AG09319 (cell line): Measurements from ENCODE around the gene IRF2BP1.

Experiments used
- DNase-seq: peaks from one replicate; pipeline ENCODE4 v3.0.0-alpha.2; 2010; ENCODE audit warnings: low read depth; ENCODE audit errors: extremely low read depth
- CTCF ChIP-seq: IDR thresholded peaks from 2 replicates; pipeline ENCODE4 v1.5.1; 2011; ENCODE audit warnings: low read depth, mild to moderate bottlenecking, inconsistent platforms, low read length, moderate library complexity

Gene IRF2BP1, protein sequence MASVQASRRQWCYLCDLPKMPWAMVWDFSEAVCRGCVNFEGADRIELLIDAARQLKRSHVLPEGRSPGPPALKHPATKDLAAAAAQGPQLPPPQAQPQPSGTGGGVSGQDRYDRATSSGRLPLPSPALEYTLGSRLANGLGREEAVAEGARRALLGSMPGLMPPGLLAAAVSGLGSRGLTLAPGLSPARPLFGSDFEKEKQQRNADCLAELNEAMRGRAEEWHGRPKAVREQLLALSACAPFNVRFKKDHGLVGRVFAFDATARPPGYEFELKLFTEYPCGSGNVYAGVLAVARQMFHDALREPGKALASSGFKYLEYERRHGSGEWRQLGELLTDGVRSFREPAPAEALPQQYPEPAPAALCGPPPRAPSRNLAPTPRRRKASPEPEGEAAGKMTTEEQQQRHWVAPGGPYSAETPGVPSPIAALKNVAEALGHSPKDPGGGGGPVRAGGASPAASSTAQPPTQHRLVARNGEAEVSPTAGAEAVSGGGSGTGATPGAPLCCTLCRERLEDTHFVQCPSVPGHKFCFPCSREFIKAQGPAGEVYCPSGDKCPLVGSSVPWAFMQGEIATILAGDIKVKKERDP

DNA sequence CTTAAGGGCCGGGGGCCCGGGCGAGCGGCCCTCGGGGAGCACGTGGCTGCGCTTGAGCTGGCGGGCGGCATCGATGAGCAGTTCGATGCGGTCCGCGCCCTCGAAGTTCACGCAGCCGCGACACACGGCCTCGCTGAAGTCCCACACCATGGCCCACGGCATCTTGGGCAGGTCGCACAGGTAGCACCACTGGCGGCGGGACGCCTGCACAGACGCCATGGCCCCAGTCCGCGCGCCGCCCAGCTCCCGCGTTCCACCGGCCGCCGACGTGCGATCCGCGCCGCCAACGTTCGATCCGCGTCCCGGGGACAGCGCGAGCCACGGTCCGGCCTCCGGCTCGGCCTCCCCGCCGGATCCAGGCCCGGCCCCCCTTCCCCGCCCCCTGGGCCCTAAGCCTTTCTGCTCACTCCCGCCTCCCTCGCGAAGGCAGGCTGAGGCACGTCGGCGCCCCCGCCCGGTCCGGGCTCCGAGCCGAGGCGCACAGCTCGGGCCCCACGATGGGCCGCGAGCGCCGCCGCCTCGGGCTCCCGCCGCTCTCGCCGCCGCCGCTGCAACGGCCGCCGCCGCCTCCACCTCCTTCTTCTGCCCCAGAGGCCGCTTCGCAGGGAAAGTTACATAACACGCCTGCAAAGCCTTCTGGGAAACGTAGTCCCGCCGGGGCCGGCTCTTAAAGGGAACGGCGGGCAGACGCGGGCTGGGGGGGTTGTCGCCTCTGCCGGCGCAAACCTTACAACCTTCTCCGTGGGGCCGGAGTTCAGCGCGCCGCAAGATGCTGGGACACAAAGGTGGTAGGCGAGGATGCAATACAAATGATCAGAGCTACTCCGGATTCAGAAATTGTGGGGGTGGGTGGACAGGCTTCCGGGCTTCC is at the start of gene IRF2BP1:
IRF2BP1 (minus strand) TSS at position 586 of the 871 bp plus-strand sequence; CDS start at position 219, 367 bp downstream.
- DNase-seq, result peak; percentile 72
- no peak for TF ChIP-seq CTCF

GRCh38 chr19:45935267-45935666 is 49.3 kb upstream of the IRF2BP1 start:
- no peak for TF ChIP-seq CTCF

GRCh38 chr19:45934551-45935230 is 48.8 kb upstream of the IRF2BP1 start:
- TF ChIP-seq CTCF, result no peak

More at GRCh38 chr19:45935267-45935666, 49.3 kb upstream of the IRF2BP1 start:
- DNase-seq, result no peak

GRCh38 chr19:45933759-45934158 is 47.8 kb upstream of the IRF2BP1 start:
- no peak for DNase-seq
- TF ChIP-seq CTCF, result no peak

More at GRCh38 chr19:45934551-45935230, 48.8 kb upstream of the IRF2BP1 start:
- no peak for DNase-seq

- no peak for TF ChIP-seq CTCF
- no peak for DNase-seq
Measured at GRCh38 chr19:45931055-45931454, 45.1 kb upstream of the IRF2BP1 start.

GRCh38 chr19:45929247-45929646 is 43.3 kb upstream of the IRF2BP1 start:
- DNase-seq, result no peak
- TF ChIP-seq CTCF, result no peak
